CD4-positive, alpha-beta T cell treated with Interleukin-1 beta for 1 hour (primary cell): ENCODE data around the gene NOL6.
"Not testable (repeated sequence)": the region's sequence is repeated elsewhere in the genome, so short reads cannot be mapped to it uniquely, and the experiment has no call there.

Experiments
- DNase-seq, 2 donors: peaks; one replicate each; pipeline ENCODE4 v3.0.0-alpha.2; 2020 to 2022

NOL6 gene

GRCh38 chr9:33469891-33470290 lies 3.8 kb downstream of the NOL6 start:
- DNase-seq = no peak

GRCh38 chr9:33468797-33469621 lies 4.7 kb downstream of the NOL6 start:
- DNase-seq = no peak

GRCh38 chr9:33468215-33468730 lies 5.5 kb downstream of the NOL6 start:
- DNase-seq = no peak

GRCh38 chr9:33467526-33467925 lies 6.2 kb downstream of the NOL6 start:
- DNase-seq = no peak

DNA sequence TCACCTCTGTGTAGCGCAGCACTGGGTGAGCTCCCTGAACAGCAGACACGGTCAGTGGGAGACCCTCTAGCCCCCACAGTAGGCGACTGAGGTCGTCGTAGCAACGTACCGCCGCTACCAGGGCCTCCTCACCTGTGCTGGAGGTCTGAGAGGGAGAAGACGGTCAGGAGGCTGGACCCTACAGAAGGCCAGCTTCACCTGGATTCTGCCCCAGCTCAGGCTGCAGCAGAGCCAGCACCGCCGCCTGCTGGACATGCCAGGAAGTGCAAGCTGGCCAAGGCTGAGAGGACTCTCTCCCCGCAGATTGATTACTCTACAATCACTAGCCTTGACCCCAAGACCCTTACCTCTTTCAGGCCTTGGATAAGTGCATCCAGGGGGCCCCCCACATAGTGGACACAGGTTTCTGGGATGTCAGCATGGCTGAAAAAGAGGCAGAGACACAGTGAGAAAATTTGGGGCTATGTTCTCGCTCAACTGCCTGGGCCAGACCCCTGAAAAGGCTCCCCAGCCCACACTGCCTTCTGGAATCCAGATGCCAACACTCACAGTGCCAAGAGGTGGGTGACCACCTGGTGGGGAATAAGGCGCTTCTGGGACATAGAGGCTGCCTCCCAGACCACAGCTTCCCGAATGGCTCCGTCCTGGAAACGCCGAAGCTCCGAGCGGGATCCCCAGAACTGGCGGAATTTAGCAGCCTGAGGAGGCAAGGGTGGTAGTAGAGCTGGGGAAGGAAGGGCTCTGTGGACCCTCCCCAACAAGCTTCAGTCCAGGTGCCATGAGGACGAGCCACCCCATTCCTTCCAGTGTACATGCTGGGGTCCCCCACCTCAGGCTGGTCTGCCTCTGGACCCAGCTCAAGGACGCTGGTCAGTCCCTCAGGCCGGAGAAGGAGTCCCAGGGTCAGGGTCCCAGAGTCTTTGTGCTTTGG lies 6.9 kb downstream of the NOL6 start:
- DNase-seq = peak; percentile 54 to 75

DNA sequence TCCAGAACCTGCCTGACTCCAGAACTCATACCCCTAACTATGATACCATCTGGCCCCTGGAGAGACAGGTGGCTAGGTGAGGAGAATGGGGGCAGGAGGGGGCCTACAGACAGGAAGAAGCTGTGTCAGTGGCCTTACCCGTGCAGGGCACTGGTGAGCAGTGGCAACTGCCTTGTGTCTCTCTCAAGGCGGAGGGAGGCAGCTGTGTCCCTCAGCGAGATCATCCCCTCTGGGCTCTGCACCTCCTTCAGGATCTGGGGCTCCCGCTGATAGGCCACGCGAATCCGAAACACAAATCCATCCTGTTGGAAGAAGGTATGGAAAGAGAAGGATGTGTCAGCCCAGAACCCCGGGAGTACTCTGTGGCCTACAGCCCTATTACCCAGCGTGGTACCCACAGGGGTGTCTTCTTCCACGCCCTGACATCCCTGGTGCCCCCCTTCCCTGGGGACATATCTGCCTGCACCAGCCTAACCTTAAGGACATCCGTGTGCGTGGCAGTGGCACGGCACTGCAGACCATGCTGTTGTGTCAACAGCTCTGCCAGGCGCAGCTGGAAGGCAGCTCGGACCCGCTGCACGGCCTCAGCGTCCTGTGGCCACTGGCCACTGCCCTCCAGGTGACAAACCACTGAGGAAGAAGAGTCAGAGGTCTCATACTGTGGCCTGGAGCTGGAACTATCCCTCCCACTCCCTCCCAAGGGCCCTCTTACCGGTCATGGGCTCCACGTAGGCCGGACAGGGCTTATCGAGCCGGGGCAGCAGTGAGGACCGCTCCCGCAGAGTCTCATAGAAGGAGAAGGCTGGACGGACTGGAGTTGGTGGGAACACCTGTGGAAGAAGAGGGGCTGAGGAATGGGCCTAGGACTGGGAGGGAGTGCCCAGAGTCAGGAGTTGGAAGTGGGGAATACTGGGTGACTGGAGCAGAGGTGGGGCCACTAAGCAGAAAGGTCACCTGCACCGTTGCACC lies 7.8 kb downstream of the NOL6 start:
- no peak for DNase-seq

GRCh38 chr9:33465096-33465495 lies 8.6 kb downstream of the NOL6 start:
- no peak for DNase-seq

DNA sequence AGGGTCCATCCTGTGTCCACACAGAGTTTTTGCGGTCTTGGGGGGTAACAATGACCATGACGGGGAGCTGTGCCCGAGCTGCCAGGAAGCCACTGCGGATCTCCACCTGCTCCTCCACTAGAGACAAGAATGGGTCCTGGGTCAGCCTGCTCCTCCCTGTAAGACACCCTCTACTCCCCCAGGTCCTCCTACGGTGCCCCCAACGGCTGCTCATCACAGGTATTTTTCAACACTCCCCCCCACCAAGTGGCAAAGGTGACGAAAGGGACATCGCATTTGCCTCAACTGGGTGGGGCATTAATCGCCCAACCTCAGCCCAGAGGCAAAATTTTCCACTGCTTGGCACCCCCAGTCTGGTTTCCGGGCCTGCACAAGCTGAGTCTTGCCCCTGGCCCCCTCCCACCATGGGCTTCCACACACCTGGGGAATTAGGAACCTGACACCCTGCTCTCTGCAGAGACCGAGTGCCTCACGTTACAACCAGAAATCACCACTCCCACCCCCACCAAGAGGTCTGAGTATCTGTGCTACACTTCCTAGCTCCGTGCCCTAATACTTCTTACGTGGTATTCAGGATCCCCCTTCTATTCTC lies 9.6 kb downstream of the NOL6 start:
- no peak for DNase-seq

GRCh38 chr9:33463151-33463550 lies 10.6 kb downstream of the NOL6 start:
- no peak for DNase-seq

DNA sequence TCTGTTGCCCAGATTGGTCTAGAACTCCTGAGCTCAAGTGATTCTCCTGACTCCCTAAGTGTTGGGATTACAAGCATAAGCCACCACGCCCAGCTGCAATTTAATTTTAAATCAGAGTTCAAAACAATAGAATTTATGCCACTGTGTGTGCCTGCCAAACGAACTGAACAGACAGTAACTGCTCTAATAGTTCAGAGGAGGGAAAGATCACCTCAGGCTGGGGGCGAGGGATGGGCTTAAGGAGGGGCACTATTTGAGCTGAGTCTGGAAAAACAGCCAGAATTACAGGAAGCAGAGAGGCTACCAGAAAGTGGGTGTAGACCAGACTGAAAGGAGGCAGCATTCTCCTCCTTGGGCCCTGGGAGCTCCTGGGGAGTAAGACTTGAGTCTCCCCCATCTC lies 12.2 kb downstream of the NOL6 start:
- DNase-seq = no peak

DNA sequence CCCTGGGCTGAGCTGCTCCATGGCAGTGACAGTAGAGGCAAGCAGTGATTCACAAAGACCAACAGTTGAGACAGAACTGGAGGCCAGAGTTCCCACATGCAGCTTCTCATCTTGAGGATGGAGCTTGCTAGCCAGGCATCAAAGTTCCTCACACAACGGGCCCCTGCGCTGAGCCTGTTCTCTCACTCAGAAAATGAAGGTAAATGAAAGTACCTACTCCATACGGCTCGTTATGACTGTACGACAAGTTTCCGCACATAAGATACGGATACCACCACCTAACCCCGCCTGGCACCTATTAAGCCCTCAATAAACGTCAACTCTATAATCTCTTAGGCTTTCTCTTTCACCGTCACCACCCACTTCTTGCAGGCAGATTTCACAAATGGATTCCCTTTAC lies 12.9 kb downstream of the NOL6 start:
- DNase-seq = no peak

GRCh38 chr9:33459115-33459514 lies 14.6 kb downstream of the NOL6 start:
- no peak for DNase-seq

- peak; percentile 60 to 71 for DNase-seq
These were observed 15.3 kb downstream of the NOL6 start for GRCh38 chr9:33458444-33458843.

GRCh38 chr9:33455945-33456344 lies 17.8 kb downstream of the NOL6 start:
- peak; percentile 7 to 25 for DNase-seq

DNA sequence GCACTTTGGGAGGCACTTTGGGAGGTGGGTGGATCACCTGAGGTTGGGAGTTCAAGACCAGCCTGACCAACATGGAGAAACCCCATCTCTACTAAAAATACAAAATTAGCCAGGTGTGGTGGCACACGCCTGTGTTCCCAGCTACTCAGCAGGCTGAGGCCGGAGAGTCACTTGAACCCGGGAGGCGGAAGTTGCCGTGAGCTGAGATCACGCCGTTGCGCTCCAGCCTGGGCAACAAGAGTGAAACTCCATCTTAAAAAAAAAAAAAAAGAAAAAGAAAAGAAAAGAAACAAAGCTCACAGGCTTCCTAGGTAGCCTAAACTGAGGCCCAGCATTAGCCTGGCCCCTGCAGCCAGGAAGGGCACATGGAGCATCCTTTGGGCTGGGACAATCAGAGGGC lies 18.3 kb downstream of the NOL6 start:
- not testable (repeated sequence) for DNase-seq

DNA sequence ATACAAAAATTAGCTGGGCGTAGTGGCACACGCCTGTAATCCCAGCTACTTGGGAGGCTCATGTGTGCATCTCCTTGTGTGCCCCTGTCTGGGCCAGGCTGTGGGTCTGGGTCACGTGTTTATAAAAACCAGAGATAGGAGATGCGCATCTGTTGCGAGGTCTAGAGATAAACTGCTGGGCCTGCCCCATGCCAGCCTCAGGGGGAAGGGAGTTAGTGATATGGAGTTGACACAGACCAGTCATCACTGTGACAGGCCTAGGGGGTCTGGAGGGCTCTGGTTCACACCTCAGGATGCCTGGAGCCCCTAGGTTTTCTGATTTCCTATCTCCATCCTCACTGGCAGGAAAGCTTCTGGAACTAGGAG lies 19.1 kb downstream of the NOL6 start:
- not testable (repeated sequence) for DNase-seq

- DNase-seq = no peak
These were observed 19.6 kb downstream of the NOL6 start for GRCh38 chr9:33453999-33454660.

- DNase-seq = no peak
These were observed 20.4 kb downstream of the NOL6 start for GRCh38 chr9:33453286-33453860.

GRCh38 chr9:33452828-33453271 lies 20.9 kb downstream of the NOL6 start:
- peak; percentile 29 to 52 for DNase-seq

- DNase-seq = no peak
These were observed 23.0 kb downstream of the NOL6 start for GRCh38 chr9:33450621-33451146.

GRCh38 chr9:33449715-33450114 lies 24.0 kb downstream of the NOL6 start:
- DNase-seq = no peak
